ENCODE results near the gene RASA4.
"Not testable (repeated sequence)": the region's sequence is repeated elsewhere in the genome, so short reads cannot be mapped to it uniquely, and the experiment has no call there.

The RASA4 gene

DNA sequence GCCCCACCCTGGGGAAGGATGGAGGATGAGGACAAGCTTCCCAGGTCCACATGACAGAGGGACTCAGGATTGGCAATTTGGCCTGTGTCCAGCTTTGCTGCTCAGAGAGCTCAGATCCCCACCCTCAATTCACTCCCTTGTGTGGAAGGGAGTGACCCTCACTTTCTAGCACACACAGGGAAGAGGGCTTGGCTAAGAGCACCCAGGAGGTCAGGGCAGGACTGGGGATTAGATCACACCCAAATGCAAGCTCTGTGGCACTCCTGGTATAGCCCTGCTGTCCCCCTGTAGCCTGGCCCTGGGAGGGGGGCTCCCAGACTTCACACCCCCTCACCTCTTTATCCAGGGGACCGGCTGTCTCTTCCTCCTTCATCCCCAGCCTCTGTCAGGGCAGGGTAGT lies 72.2 kb downstream of the RASA4 start:
- not testable (repeated sequence) for H3K27ac ChIP-seq

- H3K27ac ChIP-seq: not testable (repeated sequence)
Measured at GRCh38 chr7:102543596-102543995, 73.0 kb downstream of the RASA4 start, which contains the start of gene UPK3BL2. Gene UPK3BL2 (minus strand): TSS chr7:102543696. CDS start chr7:102543636, 60 bp downstream.

DNA sequence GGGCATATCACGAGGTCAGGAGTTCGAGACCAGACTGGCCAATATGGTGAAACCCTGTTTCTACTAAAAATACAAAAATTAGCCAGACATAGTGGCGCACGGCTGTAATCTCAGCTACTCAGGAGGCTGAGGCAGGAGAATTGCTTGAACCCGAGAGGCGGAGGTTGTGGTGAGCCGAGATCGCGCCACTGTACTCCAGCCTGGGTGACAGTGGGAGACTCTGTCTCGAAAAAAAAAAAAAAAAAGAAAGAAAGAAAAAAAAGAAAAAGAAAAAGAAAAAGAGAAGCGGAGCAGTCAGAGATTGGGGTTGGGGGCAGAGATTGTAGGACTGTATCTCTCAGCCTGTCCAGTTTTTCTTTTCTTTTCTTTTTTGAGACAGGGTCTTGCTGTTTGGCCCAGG lies 73.8 kb downstream of the RASA4 start:
- H3K27ac ChIP-seq: not testable (repeated sequence)

GRCh38 chr7:102542083-102542482 lies 74.5 kb downstream of the RASA4 start:
- not testable (repeated sequence) for H3K27ac ChIP-seq

DNA sequence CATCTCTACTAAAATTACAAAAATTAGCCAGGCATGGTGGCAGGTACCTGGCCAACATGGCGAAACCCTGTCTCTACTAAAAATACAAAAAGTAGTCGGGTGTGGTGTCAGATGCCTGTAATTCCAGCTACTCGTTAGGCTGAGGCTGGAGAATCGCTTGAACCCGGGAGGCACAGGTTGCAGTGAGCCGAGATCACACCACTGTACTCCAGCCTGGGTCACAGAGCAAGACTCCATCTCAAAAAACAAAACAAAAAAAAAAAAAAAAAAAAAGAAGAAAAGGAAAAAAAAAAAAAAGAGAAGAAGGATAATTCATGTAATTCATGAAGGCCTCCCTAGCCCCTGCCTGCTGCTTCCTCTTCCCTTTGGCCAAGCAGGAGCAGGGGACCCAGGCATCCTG lies 76.0 kb downstream of the RASA4 start:
- not testable (repeated sequence) for H3K27ac ChIP-seq

DNA sequence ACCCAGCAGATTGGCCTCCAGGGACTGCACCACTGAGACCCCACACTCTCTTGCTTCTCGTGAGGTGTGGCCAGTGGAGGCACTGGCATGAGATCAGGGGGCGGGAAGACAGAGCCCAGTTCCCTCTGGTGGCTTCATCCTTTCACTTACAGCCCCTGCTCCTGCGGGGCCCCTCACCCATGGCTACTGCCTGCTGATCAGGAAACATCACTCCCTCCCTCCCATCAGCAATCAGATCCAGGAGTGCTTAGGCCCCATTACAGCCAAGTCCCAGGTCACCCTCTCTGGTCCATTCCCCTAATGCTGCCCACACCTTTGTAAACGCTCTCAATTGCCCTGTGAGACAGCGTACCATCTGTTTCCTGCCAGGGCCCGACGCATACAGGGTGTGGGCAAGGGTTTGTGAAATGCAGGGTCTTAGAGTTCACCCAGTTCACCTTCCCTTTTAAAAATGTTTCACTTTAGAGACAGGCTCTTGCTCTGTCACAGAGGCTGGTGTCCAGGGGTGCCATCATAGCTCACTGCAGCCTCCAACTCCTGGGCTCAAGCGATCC lies 81.4 kb downstream of the RASA4 start:
- not testable (repeated sequence) for H3K27ac ChIP-seq

DNA sequence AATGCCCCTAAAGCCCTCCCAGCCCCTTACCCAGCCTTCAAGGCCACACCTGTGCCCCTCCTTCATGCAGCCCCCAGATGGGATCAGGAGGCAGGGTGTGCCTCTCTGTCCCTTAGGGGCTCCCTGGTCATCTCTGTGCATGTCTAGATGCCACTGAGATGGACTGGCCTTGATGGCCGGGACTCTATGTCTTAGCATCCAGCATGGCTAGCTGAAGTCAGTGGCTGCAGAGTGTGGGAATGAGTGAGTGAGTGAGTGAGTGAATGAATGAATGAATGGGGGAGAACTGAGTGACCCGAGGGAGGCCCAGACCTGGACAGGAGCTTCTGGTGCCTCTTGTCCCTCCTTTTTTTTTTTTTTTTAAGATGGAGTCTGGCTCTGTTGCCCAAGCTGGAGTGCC lies 84.4 kb downstream of the RASA4 start:
- H3K27ac ChIP-seq: not testable (repeated sequence)

DNA sequence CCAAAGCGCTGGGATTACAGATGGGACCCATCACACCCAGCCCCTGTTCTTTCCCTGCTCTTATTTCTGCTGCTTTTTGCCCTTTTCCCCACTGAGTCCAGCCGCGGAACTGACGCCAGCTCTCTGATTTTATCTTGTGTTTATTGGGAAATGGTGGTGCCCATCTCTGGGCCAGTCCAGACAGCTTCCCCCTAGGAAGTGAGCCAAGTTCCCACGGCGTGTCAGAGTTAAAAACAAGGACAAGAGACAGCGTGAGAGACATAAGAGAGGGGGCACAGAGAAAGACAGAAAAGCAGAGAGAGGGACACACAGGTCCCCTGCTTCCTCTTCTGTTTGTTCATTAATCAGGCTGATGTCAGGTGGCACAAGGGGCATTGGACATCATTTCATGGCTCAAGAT lies 85.0 kb downstream of the RASA4 start:
- H3K27ac ChIP-seq: not testable (repeated sequence)

DNA sequence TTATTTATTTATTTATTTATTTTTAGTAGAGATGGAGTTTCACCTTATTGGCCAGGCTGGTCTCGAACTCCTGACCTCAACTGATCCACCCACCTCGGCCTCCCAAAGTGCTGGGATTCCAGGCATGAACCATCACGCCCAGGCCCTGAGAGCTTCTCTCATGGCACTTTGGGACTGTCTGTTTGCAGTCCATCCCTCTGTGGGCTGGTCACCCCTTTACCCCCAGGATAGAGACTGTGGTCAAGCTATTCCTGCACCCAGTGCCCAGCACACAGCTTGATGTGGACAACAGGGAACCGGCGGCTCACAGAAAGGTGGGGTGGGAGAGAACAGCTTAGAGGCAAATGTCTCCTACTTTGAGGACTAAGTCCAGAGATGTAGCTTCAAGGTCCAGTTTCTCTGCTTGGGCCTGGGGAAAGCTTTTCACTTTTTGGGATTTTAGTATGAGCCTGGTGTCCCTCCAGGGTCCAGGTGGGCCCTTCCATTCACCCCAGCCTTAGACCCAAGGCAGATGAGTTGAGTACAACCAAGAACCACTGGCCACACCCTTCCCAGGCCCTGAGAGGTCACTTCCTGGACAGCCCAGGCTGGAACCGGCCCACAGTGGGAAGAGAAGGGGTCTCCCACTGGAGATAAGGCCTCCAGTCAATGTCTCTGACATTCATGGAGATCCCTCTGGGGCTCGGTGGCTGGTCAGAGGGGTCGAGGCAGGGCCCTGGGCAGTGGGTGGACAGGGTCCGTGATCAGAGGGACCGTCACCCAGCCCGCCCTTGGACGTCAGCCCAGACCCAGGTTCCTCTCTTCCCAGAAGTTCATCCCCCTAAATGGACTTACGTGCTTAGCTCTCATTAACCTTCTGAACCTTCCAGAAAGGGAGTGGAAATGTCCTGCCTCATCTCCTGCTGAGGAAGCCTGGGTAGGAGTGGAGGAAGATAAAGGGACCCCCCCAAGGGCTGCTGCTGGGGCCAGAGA lies 88.4 kb downstream of the RASA4 start:
- not testable (repeated sequence) for H3K27ac ChIP-seq

GRCh38 chr7:102527182-102527581 lies 89.4 kb downstream of the RASA4 start:
- H3K27ac ChIP-seq: not testable (repeated sequence)

DNA sequence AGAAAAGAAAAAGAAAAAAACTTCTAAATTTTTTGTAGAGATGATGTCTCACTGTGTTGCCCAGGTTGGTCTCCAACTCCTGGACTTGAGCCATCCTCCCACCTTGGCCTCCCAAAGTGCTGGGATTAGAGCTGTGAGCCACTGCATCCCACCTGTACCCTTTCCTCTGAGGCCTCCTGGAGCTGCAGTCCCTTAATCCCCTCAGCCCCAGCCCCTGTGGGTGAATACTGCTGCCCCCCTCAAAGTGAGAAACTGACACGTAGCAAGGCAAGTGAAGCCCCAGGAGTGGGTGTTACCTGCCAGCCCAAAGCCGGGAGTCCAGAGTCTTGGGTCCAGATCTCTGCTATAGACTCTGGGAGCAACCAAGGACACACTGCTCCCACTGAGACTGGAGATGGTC lies 91.8 kb downstream of the RASA4 start:
- not testable (repeated sequence) for H3K27ac ChIP-seq

Measured in C4-2B (cell line).